Measurements from ENCODE around the gene MEMO1.
A peak's percentile ranks its signal among the peaks of the same experiment; 100 is the strongest.

Gene MEMO1

DNA sequence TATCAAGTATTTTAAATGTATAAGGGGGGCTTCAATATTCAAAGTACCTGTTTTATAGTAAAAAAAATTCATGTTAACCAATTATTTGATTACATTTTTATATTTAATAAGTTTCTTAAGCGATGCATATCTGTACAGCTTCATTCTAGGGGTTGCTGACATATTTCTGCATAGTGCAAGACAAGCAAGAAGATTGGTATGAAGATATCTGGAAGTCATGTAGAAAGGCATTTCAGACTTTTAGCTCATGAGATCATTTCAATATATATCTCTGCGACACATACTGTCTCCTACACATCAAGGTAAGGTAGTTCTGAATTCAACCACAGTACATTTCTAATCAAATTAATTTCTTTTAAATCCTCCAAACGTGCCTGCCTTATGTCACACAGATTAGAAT is 73.1 kb downstream of the MEMO1 start:
- DNase-seq (ENCODE audit: insufficient read length, low spot score) (no peak), FAIRE-seq (peak; percentile 16)
- TF ChIP-seq, protein P1, sequence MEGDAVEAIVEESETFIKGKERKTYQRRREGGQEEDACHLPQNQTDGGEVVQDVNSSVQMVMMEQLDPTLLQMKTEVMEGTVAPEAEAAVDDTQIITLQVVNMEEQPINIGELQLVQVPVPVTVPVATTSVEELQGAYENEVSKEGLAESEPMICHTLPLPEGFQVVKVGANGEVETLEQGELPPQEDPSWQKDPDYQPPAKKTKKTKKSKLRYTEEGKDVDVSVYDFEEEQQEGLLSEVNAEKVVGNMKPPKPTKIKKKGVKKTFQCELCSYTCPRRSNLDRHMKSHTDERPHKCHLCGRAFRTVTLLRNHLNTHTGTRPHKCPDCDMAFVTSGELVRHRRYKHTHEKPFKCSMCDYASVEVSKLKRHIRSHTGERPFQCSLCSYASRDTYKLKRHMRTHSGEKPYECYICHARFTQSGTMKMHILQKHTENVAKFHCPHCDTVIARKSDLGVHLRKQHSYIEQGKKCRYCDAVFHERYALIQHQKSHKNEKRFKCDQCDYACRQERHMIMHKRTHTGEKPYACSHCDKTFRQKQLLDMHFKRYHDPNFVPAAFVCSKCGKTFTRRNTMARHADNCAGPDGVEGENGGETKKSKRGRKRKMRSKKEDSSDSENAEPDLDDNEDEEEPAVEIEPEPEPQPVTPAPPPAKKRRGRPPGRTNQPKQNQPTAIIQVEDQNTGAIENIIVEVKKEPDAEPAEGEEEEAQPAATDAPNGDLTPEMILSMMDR (IDR thresholded peaks at IDR 0.05; ENCODE audit: insufficient read depth, missing control alignments) = no peak

DNA sequence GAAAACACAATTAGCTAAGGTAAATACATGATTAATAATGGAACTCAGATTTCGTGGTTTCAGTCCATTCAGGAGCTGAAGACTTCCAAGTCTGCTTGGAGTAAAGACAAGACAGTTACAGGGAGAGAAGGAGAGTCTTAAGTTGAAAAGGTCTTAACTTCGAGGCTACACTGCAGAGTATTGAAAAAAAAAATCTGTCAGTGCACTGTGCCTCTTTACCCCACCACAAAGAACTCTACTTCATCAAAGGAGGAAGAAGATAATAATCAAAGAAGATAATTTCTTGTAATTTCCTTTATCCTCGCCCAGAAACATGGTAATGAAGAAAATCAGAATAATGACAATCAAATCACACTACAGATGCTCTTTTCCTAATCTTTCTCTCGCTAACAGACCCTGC is 75.4 kb downstream of the MEMO1 start:
- peak; percentile 11 for FAIRE-seq
- TF ChIP-seq, protein P1 (IDR thresholded peaks at IDR 0.05; ENCODE audit: insufficient read depth, missing control alignments) = no peak
- no peak for DNase-seq (ENCODE audit: insufficient read length, low spot score)

DNA sequence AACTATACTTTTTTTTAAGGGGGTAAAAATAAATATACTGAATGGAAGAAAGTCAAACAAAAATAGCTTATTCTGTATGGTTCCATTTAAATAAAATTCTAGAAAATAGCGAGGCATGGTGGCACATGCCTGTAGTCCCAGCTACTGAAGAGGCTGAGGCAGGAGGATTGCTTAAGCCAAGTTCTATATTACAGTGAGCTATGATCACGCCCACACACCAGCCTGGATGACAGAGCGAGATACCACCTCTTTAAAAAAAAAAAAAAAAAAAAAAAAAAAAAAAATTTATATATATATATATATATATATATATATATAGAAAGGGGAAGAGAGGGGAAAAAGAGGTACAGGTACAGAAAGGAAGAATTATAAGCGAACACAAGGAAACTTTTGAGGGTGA is 77.7 kb downstream of the MEMO1 start:
- TF ChIP-seq, protein P1 (IDR thresholded peaks at IDR 0.05; ENCODE audit: insufficient read depth, missing control alignments) = no peak
- FAIRE-seq = no peak
- DNase-seq (ENCODE audit: insufficient read length, low spot score) = no peak

DNA sequence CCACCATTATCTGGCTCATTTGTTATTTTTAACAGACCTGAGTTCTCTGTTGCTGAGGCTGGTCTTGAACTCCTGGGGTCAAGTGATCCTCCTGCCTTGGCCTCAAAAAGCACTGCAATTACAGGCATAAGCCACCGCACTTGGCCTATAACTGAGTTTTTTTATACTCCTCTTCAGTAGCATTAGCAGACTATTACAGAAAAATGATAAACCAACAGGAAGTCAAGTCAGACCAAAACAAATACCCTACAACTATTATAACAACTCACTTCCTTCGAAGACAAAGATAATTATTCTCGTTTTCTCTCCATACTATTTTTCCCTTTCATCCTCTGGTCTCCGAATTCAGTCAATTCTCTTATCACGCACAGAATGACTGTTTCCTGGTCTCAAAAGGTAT is 78.2 kb downstream of the MEMO1 start:
- TF ChIP-seq, protein P1 (IDR thresholded peaks at IDR 0.05; ENCODE audit: insufficient read depth, missing control alignments) = no peak
- DNase-seq (ENCODE audit: insufficient read length, low spot score) (no peak), FAIRE-seq (peak; percentile 16)

DNA sequence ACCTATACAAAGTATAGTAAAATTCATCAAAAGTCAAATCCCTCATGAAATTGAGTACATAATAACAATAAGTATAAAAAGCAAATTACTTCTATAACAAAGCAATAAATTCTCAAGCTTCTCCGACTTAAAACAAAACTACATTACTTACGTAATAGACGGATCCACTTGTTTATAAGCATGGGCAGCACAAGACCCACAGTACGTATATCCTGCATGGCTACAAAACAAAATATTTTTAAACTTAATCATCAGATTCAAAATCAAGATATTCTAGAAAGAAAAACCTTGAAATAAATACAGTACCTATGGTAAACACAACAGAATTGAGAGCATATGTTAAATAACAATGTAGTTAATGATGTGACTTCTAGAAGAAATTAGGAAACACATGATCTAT is 78.9 kb downstream of the MEMO1 start:
- DNase-seq (ENCODE audit: insufficient read length, low spot score) (no peak), FAIRE-seq (no peak)
- TF ChIP-seq, protein P1 (IDR thresholded peaks at IDR 0.05; ENCODE audit: insufficient read depth, missing control alignments) = no peak

DNA sequence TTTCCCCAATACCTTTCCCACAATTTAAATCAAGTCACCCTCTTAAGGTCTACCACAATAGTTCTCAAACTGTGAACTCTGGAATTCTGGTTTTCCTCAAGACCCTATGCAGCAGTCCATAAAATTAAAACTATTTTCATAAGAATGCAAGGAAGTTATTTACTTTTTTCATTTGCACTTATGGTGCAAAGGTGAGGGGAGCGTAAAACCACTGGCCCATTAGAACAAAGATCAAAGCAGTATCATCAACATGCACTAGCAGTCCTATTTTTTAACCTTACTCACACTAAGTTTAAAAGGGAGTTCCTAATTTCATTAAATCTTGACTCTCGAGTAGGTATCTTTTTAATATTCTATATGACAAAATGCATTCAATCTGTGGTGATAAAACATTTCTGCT is 85.3 kb downstream of the MEMO1 start:
- DNase-seq (ENCODE audit: insufficient read length, low spot score) (no peak), FAIRE-seq (no peak)
- TF ChIP-seq, protein P1 (IDR thresholded peaks at IDR 0.05; ENCODE audit: insufficient read depth, missing control alignments) = no peak

DNA sequence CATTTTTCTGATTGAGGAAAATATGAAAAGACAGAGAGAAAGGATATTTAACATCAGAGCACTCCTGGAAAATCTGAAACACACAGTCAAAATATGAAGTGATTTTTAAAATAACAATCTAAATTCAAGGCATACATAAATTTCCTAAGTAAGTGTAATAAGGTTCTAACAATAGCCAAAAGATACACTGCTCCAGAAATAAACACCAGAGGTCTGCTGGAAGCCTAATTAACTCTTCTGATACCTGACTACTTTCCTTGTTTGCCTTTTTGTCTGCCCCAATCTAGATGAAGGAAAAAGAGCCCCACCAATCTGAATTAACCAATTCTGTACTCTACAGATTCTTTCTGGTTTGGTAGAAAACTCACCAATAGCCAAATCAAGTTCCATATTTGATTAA is 87.1 kb downstream of the MEMO1 start:
- FAIRE-seq = no peak
- TF ChIP-seq, protein P1 (IDR thresholded peaks at IDR 0.05; ENCODE audit: insufficient read depth, missing control alignments) = no peak
- no peak for DNase-seq (ENCODE audit: insufficient read length, low spot score)

All from D721Med (cell line).